Natural killer cell (primary cell): Measurements from ENCODE around the gene MRPS27. TPM values are rescaled to one million over a fixed set of nuclear protein-coding genes. Genes with fewer than 3 reads are reported as not detected.

Source experiments
- ATAC-seq, 3 donors: fragments of 150-1000 bp in 2 of 3; fragments of 200-7000 bp in 1 of 3; cut with Tn5 transposase; 1 replicate in 1 of 3; 2 replicates in 2 of 3; pipeline ENCODE4 v1.10.0; 2021; ENCODE audit warnings: mild to moderate bottlenecking in 2 of 3, moderate library complexity in 2 of 3
- DNase-seq, 2 donors: peaks; one replicate each; pipeline versions ENCODE4 v3.0.0 to v3.0.0-alpha.2; 2013 to 2021; ENCODE audit warnings: mixed read lengths in 1 of 2
- H3K27ac ChIP-seq: one replicate; pipeline ENCODE4 v1.5.1; 2013; ENCODE audit warnings: mild to moderate bottlenecking, low read length
- H3K27me3 ChIP-seq: one replicate; pipeline ENCODE4 v1.6.1; 2013; ENCODE audit warnings: low read length; ENCODE audit not compliant: control insufficient read depth, insufficient read depth
- H3K36me3 ChIP-seq: one replicate; pipeline ENCODE4 v1.6.1; 2013; ENCODE audit warnings: low read length; ENCODE audit not compliant: control insufficient read depth, insufficient read depth
- H3K4me1 ChIP-seq: one replicate; pipeline ENCODE4 v1.6.1; 2013; ENCODE audit warnings: low read length; ENCODE audit not compliant: control insufficient read depth, insufficient read depth
- H3K4me3 ChIP-seq: one replicate; pipeline ENCODE4 v1.5.1; 2013; ENCODE audit warnings: low read length
- H3K9me3 ChIP-seq: one replicate; pipeline ENCODE4 v1.6.1; 2013; ENCODE audit warnings: low read length; ENCODE audit not compliant: control insufficient read depth, insufficient read depth
- H3K27ac Mint-ChIP-seq, 2 donors: one replicate each; pipeline ENCODE4 v1.8.0; 2022; ENCODE audit warnings: mild to moderate bottlenecking in 2 of 2, mixed read lengths in 2 of 2, moderate library complexity in 1 of 2
- H3K27me3 Mint-ChIP-seq, 2 donors: one replicate each; pipeline ENCODE4 v1.8.0; 2022; ENCODE audit warnings: low read depth in 2 of 2, mixed read lengths in 2 of 2
- H3K36me3 Mint-ChIP-seq: one replicate; pipeline ENCODE4 v1.8.0; 2022; ENCODE audit warnings: mixed read lengths
- H3K4me1 Mint-ChIP-seq, 2 donors: one replicate each; pipeline ENCODE4 v1.8.0; 2022; ENCODE audit warnings: mixed read lengths in 2 of 2
- H3K4me3 Mint-ChIP-seq: one replicate; pipeline ENCODE4 v1.8.0; 2022; ENCODE audit warnings: mild to moderate bottlenecking, moderate library complexity, mixed read lengths
- H3K9me3 Mint-ChIP-seq, 2 donors: one replicate each; pipeline ENCODE4 v1.8.0; 2022; ENCODE audit warnings: mixed read lengths in 2 of 2
- WGBS: methylation state at CpG from one replicate; pipeline ENCODE4 v1.1.7; 2013; ENCODE audit warnings: missing lambda C conversion rate; ENCODE audit not compliant: insufficient coverage; 5-methylcytosine and 5-hydroxymethylcytosine counted together
- intact Hi-C: fragments of 100-400 bp; cut with micrococcal nuclease; formaldehyde crosslinking; loops from one replicate; pipeline ENCODE4 v1.14.2; 2022
- total RNA-seq, 4 donors: library from RNA; stranded (reverse); fragments of 120-200 nt in 1 of 4; gene quantifications; one replicate each; pipeline versions ENCODE4 v1.2.3 to v1.2.4, GENCODE V29; 2013 to 2022
- TF ChIP-seq, protein P1 (sequence below): fragments of 200-600 bp; IDR thresholded peaks from one replicate; pipeline ENCODE4 v1.8.0; 2022; ENCODE audit warnings: antibody characterized with exemption

MRPS27 gene
- total RNA-seq, 3 donors from 2014 or later (not counting 1 experiment from before 2014, with no cell fraction given): 25.5 to 36.5 (median 36.3) TPM

DNA sequence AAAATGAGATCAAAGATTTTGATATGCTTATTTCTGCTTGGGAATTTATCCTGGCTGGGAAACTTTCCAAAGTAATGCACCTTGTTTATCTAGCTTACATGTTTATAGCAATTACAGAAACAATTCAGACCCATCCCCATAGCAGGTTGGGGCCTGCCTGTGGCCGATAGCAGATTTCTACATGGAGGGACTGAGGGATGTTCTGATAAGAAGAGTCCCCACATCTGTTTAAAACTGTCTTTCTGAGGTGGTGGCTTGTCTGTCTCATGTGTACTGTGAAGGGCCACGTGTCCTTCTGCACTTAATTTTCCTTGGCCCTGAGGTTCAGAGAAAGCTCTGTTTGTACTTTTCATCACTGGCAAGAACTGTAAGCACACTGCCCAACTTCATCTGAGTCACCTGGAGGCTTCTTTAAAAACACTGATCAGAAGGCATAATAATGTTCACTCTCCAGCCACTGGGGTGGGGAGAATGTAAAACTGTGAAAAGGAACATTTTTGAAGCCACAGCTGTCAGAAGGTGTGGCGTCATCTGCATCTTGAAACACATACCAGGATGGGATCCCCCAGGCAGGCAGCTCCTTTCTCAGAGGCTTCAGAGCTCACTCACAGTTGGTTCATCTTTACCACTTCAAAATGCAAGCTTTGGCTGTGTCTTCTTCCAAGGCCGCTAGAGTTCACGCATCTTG is 132.5 kb downstream of the MRPS27 start:
- TF ChIP-seq, protein P1, sequence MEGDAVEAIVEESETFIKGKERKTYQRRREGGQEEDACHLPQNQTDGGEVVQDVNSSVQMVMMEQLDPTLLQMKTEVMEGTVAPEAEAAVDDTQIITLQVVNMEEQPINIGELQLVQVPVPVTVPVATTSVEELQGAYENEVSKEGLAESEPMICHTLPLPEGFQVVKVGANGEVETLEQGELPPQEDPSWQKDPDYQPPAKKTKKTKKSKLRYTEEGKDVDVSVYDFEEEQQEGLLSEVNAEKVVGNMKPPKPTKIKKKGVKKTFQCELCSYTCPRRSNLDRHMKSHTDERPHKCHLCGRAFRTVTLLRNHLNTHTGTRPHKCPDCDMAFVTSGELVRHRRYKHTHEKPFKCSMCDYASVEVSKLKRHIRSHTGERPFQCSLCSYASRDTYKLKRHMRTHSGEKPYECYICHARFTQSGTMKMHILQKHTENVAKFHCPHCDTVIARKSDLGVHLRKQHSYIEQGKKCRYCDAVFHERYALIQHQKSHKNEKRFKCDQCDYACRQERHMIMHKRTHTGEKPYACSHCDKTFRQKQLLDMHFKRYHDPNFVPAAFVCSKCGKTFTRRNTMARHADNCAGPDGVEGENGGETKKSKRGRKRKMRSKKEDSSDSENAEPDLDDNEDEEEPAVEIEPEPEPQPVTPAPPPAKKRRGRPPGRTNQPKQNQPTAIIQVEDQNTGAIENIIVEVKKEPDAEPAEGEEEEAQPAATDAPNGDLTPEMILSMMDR: no peak
- Histone ChIP-seq H3K9me3 (no peaks in the 10 kb centered on the region), H3K4me3 (no peak overlapping the region), H3K4me1 (no peaks in the 10 kb centered on the region), H3K36me3 (no peaks in the 10 kb centered on the region), H3K27me3 (no peaks in the 10 kb centered on the region), H3K27ac (no peak overlapping the region)
- Mint-ChIP-seq H3K4me3 (no peak overlapping the region), H3K4me1 (no peaks in the 10 kb centered on the region), H3K27ac (no peak overlapping the region), H3K36me3 (no peaks in the 10 kb centered on the region), H3K27me3 (peaks cover 29 to 62% of the 10 kb centered on the region in 2 donors), H3K9me3 (no peaks in the 10 kb centered on the region)
- WGBS: 90% methylated on average over 5 of the region's 5 CpGs
- no peak for ATAC-seq
- DNase-seq: no peak
- intact Hi-C loops: no loop called here

DNA sequence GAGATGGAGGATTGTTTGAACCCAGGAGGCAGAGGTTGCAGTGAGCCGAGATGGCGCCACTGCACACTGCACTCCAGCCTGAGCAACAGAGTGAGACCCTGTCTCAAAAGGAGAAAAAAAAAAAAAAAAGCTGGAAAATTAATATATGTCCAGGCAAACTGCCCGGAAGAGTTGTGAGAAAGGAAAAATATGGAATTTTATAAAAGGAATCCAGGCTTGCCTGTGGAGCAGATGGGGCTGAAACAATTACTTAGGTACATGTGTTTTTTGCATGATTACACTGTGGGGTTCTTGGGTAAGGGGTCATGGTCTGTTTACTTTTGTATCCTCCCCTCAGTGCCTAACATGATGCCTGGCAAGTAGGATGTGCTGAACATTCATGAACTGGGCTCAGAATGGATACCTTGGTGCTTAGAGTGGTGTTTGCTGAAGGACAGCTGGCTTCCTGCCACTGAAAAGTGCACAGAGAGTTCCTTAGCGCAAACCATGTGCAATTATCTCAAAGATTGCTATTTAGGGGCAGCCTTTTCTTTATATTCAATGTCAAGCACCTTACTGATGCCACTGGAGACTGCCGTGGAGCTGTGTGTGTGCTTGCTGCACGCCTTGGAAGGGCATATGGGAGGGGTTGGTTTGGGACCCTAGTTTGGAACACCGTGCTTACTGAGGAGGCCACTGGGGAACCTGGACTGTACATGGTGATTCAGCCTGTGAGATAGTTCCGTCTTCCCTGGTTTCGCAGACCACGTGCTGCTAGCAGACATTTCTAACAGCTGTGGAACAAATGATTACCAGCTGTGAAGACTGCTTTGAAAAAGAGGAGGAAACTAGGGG is 134.3 kb downstream of the MRPS27 start:
- H3K4me1 Mint-ChIP-seq: no peaks in the 10 kb centered on the region
- H3K36me3 Mint-ChIP-seq: no peaks in the 10 kb centered on the region
- Histone ChIP-seq H3K4me1 (no peaks in the 10 kb centered on the region), H3K27ac (no peak overlapping the region), H3K27me3 (no peaks in the 10 kb centered on the region), H3K9me3 (no peaks in the 10 kb centered on the region), H3K36me3 (no peaks in the 10 kb centered on the region), H3K4me3 (no peak overlapping the region)
- TF ChIP-seq, protein P1: no peak
- H3K27me3 Mint-ChIP-seq: peaks cover 29 to 57% of the 10 kb centered on the region in 2 donors
- intact Hi-C loops: no loop called here
- WGBS: 91% methylated on average over 10 of the region's 10 CpGs
- no peak overlapping the region for H3K4me3 Mint-ChIP-seq
- ATAC-seq: no peak
- H3K9me3 Mint-ChIP-seq: no peaks in the 10 kb centered on the region
- no peak for DNase-seq
- no peak overlapping the region for H3K27ac Mint-ChIP-seq

DNA sequence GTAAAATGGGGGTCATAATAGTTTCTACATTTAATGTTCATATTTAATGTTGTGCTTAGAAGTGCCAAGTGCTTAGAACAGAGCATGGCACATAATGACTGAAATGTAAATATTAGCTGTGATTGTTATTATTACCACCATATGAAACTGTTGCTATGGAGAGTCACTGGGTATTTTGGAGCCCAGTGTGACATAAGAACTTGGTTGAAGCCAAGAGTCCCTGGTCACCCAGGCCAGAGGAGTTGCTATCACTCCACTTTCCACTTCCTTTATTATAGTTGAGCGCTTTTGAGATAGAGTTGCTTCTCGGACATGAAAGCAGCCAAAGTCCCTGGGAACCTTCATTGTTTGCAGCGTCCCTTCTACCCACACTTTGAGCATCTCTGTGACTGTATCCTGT is 135.6 kb downstream of the MRPS27 start:
- H3K27me3 Mint-ChIP-seq: peaks cover 35 to 64% of the 10 kb centered on the region in 2 donors

More for the DNA sequence above, 135.6 kb downstream of the MRPS27 start:
- Histone ChIP-seq H3K27me3 (peaks cover 2% of the 10 kb centered on the region), H3K9me3 (no peaks in the 10 kb centered on the region), H3K36me3 (no peaks in the 10 kb centered on the region), H3K4me3 (no peak overlapping the region), H3K4me1 (no peaks in the 10 kb centered on the region), H3K27ac (no peak overlapping the region)
- DNase-seq (no peak), ATAC-seq (peak in 1 of 3 donors; percentile 48)
- WGBS: 100% methylated on average over 2 of the region's 3 CpGs
- TF ChIP-seq, protein P1: no peak
- Mint-ChIP-seq H3K9me3 (no peaks in the 10 kb centered on the region), H3K27ac (no peak overlapping the region), H3K4me1 (no peaks in the 10 kb centered on the region), H3K4me3 (no peak overlapping the region), H3K36me3 (no peaks in the 10 kb centered on the region)
- intact Hi-C loops: no loop called here
